HFFc6 (cell line): ENCODE results near the gene RPGR. TPM values are rescaled to one million over a fixed set of nuclear protein-coding genes. Genes with fewer than 3 reads are reported as not detected.

ENCODE experiments used
- DNase-seq: peaks from one replicate; pipeline ENCODE4 v3.0.0-alpha.2; 2018
- H3K27ac Mint-ChIP-seq: 2 replicates; pipeline ENCODE4 v1.8.0; 2020; ENCODE audit warnings: mild to moderate bottlenecking, mixed read lengths
- H3K27me3 Mint-ChIP-seq: 2 replicates; pipeline ENCODE4 v1.8.0; 2021; ENCODE audit warnings: mild to moderate bottlenecking, moderate library complexity, mixed read lengths; ENCODE audit not compliant: insufficient read depth
- H3K36me3 Mint-ChIP-seq: 2 replicates; pipeline ENCODE4 v1.8.0; 2021; ENCODE audit warnings: low read depth, mixed read lengths
- H3K4me1 Mint-ChIP-seq: 2 replicates; pipeline ENCODE4 v1.8.0; 2020; ENCODE audit warnings: low read depth, mixed read lengths
- H3K4me3 Mint-ChIP-seq: 2 replicates; pipeline ENCODE4 v1.8.0; 2020; ENCODE audit warnings: mild to moderate bottlenecking, moderate library complexity, mixed read lengths
- H3K9me3 Mint-ChIP-seq: 2 replicates; pipeline ENCODE4 v1.8.0; 2020; ENCODE audit warnings: mild to moderate bottlenecking, mixed read lengths
- CTCF ChIP-seq: fragments of 200-600 bp; sonication (generic); IDR thresholded peaks from 2 replicates; pipeline ENCODE4 v1.5.0; 2021; ENCODE audit warnings: antibody characterized with exemption, mild to moderate bottlenecking
- total RNA-seq, 6 experiments: library from RNA; stranded (reverse); fragmentation: NEBNext Ultra II Directional; extraction: Animal tissue kit (Norgen Biotek cat#: 25700); gene quantifications; 2 replicates in 1 of 6; 3 replicates in 5 of 6; pipeline ENCODE4 v1.2.3, GENCODE V29; 2021

The RPGR gene
- total RNA-seq, 6 experiments from 2014 or later, result 3.0 to 5.8 (median 4.1) TPM

- peak overlapping the region; percentile 67; the same call in 1 of the 2 replicates for H3K4me3 Mint-ChIP-seq
- no peak for TF ChIP-seq CTCF
- H3K9me3 Mint-ChIP-seq, result no peaks in the 10 kb centered on the region
- H3K27ac Mint-ChIP-seq, result peak overlapping the region; percentile 70
- H3K36me3 Mint-ChIP-seq, result 0 out of 2 replicates have a peak, but pooled peaks cover 3% of the 10 kb centered on the region
- no peaks in the 10 kb centered on the region for H3K27me3 Mint-ChIP-seq
- DNase-seq, result peak; percentile 11
- H3K4me1 Mint-ChIP-seq, result peaks cover 32% of the 10 kb centered on the region
Observed at GRCh38 chrX:38313190-38313589, 14.1 kb downstream of the RPGR start.

- Mint-ChIP-seq H3K27ac (peak overlapping the region; percentile 70), H3K4me3 (peak overlapping the region; percentile 67), H3K36me3 (0 out of 2 replicates have a peak, but pooled peaks cover 3% of the 10 kb centered on the region), H3K27me3 (no peaks in the 10 kb centered on the region), H3K9me3 (no peaks in the 10 kb centered on the region), H3K4me1 (peaks cover 32% of the 10 kb centered on the region)
- no peak for TF ChIP-seq CTCF
- peak; percentile 84 for DNase-seq
Observed at GRCh38 chrX:38312436-38312835, 14.9 kb downstream of the RPGR start.

GRCh38 chrX:38311743-38312142 lies 15.6 kb downstream of the RPGR start:
- Mint-ChIP-seq H3K4me3 (no peak overlapping the region; the same call in 1 of the 2 replicates), H3K27ac (peak overlapping the region; percentile 70), H3K4me1 (peaks cover 32% of the 10 kb centered on the region), H3K27me3 (no peaks in the 10 kb centered on the region), H3K36me3 (0 out of 2 replicates have a peak, but pooled peaks cover 3% of the 10 kb centered on the region), H3K9me3 (no peaks in the 10 kb centered on the region)
- TF ChIP-seq CTCF, result no peak
- no peak for DNase-seq

GRCh38 chrX:38305971-38306370 lies 21.3 kb downstream of the RPGR start:
- Mint-ChIP-seq H3K27ac (no peak overlapping the region), H3K9me3 (no peaks in the 10 kb centered on the region), H3K36me3 (no peaks in the 10 kb centered on the region), H3K27me3 (no peaks in the 10 kb centered on the region), H3K4me3 (no peak overlapping the region), H3K4me1 (peaks cover 8% of the 10 kb centered on the region)
- no peak for DNase-seq
- TF ChIP-seq CTCF, result no peak

GRCh38 chrX:38304010-38304409 lies 23.3 kb downstream of the RPGR start:
- Mint-ChIP-seq H3K4me1 (peaks cover 5% of the 10 kb centered on the region; the same call in 1 of the 2 replicates), H3K27me3 (no peaks in the 10 kb centered on the region), H3K36me3 (no peaks in the 10 kb centered on the region), H3K27ac (no peak overlapping the region), H3K4me3 (no peak overlapping the region), H3K9me3 (no peaks in the 10 kb centered on the region)
- DNase-seq, result peak; percentile 1
- peak; percentile 55 for TF ChIP-seq CTCF

- no peak overlapping the region for H3K27ac Mint-ChIP-seq
- TF ChIP-seq CTCF, result peak; percentile 51
- H3K4me1 Mint-ChIP-seq, result no peaks in the 10 kb centered on the region
- H3K9me3 Mint-ChIP-seq, result no peaks in the 10 kb centered on the region
- DNase-seq, result peak; percentile 7
- no peak overlapping the region for H3K4me3 Mint-ChIP-seq
- H3K36me3 Mint-ChIP-seq, result no peaks in the 10 kb centered on the region
- no peaks in the 10 kb centered on the region for H3K27me3 Mint-ChIP-seq
Observed at GRCh38 chrX:38293741-38294140, 33.6 kb downstream of the RPGR start.
